ENCODE results near the gene ZNF805. TPM values are rescaled to one million over a fixed set of nuclear protein-coding genes. Genes with fewer than 3 reads are reported as not detected.

Gene ZNF805
- total and polyA plus RNA-seq, 2 of the 13 experiments (the other 11 are each of a cell fraction or from before 2014, with no cell fraction given), result 5.1 to 12.8 TPM

DNA sequence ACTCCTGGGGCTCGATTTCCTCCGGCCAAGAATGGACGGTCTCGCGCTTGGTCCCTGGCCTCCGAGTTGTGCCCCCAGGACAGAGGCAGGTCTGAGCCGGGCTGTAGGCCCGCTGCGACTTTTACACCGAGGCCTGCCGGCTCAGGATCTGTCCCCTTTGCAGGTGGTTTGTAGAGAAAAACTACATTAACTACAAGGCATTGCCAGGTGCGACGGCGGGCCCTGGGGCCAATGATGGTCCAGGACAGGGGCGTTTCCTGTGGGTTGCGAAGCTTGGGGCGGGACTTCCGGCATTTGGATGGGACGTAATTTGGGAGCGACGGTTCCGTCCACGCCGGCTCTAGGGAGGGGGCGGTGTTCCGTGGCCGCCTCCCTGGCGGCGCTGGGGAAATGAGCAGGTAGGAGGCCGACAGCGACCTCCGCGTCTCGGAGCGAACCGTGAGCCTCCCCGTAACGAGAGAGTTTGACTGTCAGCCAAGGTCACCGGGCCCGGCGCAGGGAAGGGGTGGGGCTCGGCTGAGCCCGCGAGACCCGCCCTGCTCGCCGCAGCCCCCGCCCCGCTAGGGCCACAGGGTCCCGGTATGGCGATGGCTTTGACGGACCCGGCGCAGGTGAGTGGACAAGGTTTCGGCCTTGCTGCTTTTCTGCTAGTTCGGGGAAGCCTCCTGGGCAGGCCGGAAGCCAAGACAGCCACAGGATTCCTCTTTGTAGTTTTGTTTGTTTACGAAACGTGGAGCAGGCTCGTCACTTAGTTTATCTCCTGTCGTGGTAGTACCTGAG lies at the start of gene ZNF805 (continued):
- peak; percentile 100 for TF ChIP-seq GABPB1 (CRISPR knock-in tag; IDR thresholded peaks at IDR 0.05)
- TF ChIP-seq, protein P1, sequence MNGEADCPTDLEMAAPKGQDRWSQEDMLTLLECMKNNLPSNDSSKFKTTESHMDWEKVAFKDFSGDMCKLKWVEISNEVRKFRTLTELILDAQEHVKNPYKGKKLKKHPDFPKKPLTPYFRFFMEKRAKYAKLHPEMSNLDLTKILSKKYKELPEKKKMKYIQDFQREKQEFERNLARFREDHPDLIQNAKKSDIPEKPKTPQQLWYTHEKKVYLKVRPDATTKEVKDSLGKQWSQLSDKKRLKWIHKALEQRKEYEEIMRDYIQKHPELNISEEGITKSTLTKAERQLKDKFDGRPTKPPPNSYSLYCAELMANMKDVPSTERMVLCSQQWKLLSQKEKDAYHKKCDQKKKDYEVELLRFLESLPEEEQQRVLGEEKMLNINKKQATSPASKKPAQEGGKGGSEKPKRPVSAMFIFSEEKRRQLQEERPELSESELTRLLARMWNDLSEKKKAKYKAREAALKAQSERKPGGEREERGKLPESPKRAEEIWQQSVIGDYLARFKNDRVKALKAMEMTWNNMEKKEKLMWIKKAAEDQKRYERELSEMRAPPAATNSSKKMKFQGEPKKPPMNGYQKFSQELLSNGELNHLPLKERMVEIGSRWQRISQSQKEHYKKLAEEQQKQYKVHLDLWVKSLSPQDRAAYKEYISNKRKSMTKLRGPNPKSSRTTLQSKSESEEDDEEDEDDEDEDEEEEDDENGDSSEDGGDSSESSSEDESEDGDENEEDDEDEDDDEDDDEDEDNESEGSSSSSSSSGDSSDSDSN (CRISPR knock-in tag; IDR thresholded peaks at IDR 0.05), result peak; percentile 72
- TF ChIP-seq, protein P2, sequence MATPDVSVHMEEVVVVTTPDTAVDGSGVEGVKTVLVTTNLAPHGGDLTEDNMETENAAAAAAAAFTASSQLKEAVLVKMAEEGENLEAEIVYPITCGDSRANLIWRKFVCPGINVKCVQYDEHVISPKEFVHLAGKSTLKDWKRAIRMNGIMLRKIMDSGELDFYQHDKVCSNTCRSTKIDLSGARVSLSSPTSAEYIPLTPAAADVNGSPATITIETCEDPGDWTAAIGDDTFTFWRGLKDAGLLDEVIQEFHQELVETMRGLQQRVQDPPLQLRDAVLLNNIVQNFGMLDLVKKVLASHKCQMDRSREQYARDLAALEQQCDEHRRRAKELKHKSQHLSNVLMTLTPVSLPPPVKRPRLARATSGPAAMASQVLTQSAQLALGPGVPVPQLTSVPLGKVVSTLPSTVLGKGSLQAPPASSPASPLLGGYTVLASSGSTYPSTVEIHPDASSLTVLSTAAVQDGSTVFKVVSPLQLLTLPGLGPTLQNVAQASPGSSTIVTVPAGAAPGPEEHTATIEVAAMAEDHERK (CRISPR knock-in tag; IDR thresholded peaks at IDR 0.05; ENCODE audit: low read depth), result peak; percentile 37; the same call in 1 of the 2 replicates
- TF ChIP-seq ZNF101 (CRISPR knock-in tag; IDR thresholded peaks at IDR 0.05; ENCODE audit: borderline replicate concordance, low read depth), result no peak
- TF ChIP-seq JARID2 (CRISPR knock-in tag; IDR thresholded peaks at IDR 0.05; ENCODE audit: insufficient replicate concordance), result no peak
- TF ChIP-seq MAFF (IDR thresholded peaks at IDR 0.05; ENCODE audit: low read depth, low read length), result no peak
- TF ChIP-seq, protein P3, sequence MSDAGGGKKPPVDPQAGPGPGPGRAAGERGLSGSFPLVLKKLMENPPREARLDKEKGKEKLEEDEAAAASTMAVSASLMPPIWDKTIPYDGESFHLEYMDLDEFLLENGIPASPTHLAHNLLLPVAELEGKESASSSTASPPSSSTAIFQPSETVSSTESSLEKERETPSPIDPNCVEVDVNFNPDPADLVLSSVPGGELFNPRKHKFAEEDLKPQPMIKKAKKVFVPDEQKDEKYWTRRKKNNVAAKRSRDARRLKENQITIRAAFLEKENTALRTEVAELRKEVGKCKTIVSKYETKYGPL (CRISPR knock-in tag; IDR thresholded peaks at IDR 0.05), result no peak
- no peak for TF ChIP-seq TBP (CRISPR knock-in tag; IDR thresholded peaks at IDR 0.05)
- peak; percentile 69; the same call in 1 of the 2 replicates for TF ChIP-seq PAX8 (CRISPR knock-in tag; IDR thresholded peaks at IDR 0.05; ENCODE audit: borderline replicate concordance)
- peak; percentile 86 for TF ChIP-seq TGIF2 (CRISPR knock-in tag; IDR thresholded peaks at IDR 0.05)
- no peak for TF ChIP-seq MZF1 (CRISPR knock-in tag; IDR thresholded peaks at IDR 0.05; ENCODE audit: borderline replicate concordance)
- no peak for TF ChIP-seq CBX5 (CRISPR knock-in tag; IDR thresholded peaks at IDR 0.05; ENCODE audit: borderline replicate concordance)
- TF ChIP-seq ZFY (CRISPR knock-in tag; IDR thresholded peaks at IDR 0.05), result peak; percentile 95
- TF ChIP-seq ATF7-NPFF (CRISPR knock-in tag; IDR thresholded peaks at IDR 0.05; ENCODE audit: low read depth), result peak; percentile 68; the same call in 1 of the 2 replicates
- TF ChIP-seq STAG1 (CRISPR knock-in tag; IDR thresholded peaks at IDR 0.05), result no peak; the same call in none of the 2 replicates
- TF ChIP-seq PCBP2 (optimal IDR thresholded peaks at IDR 0.05; ENCODE audit: low read depth, low read length, poor library complexity, severe bottlenecking), result no peak
- peak; percentile 89 for TF ChIP-seq DMAP1 (CRISPR knock-in tag; IDR thresholded peaks at IDR 0.05)
- TF ChIP-seq MLLT10 (CRISPR knock-in tag; IDR thresholded peaks at IDR 0.05), result no peak
- no peak for TF ChIP-seq U2AF1 (optimal IDR thresholded peaks at IDR 0.05; ENCODE audit: low read depth, low read length)
- TF ChIP-seq ZNF382 (CRISPR knock-in tag; IDR thresholded peaks at IDR 0.05; ENCODE audit: borderline replicate concordance), result no peak

Measured in HepG2 (cell line).